ENCODE data around the gene RTL10. TPM values are rescaled to one million over a fixed set of nuclear protein-coding genes. Genes with fewer than 3 reads are reported as not detected.

Gene RTL10
- total RNA-seq, 1 donor from 2014 or later, result 6.6 TPM

DNA sequence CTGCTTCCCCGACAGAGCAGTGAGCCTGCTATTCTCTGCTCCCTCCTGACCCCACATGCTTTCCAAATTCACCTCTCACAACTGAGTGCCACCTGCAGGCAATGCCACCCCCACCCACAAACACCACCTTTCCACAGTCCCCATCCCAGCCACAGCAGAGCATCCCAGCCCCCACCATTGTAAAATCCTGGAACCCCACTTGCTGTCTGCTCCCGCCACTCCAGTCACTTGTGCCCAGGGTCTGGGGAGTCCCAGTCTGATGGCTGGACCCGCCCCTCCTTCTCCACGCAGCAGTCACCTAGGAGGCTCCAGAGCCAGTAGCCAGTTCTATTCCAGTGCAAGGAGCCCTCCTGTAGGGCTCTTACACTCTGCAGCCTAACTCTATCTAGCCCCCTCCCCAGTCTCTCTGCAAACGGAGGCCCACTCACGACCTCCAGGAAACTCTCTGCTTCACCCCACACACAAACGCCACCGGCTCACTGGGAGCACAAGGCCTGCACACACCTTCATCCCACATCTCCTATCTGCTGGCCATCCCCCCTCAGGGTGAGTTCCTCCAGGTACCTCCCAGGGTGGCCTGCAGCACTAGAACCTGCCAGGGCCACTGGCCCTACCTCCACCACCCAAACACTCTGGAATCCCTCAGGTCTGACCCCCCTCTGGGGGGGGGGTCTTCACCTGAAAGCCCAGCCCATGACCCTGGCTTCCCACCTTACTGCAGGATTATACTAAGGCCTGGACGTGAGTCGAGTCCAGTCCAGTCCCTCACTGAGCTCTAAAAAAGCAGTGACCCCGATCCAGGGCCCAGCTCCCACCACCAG is 1.4 kb downstream of the RTL10 start:
- no peak for DNase-seq
- H3K36me3 ChIP-seq, result peaks cover 30% of the 10 kb centered on the region

DNA sequence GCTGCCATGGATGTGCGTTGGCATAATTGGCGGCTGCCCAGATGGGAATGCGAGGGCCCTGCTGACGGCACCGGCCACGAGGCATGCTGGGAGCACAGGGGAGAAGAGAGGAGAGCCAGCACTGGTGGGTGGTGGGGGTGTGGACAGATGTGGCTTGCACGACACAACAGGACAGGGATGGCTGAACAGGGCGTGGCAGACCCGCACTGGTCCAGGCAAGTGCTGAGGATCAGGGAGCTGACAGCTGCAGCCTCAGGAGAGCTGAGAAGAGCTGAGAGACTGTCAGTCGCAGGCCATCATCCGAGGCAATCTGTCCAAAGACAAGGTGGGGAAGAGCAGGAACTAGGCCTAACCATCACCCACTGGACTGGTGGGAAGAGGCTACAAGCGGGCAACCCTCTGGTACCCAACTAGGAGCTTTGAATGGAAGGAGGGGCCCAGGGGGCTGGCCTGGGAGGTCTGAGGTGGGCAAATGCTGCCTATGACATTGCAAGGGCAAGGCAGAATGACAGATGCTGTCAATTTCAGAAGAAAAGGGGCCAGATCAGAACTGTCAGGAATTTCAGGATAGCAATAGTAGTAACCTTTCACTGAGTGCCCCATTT is 2.4 kb downstream of the RTL10 start:
- TF ChIP-seq, protein P1, sequence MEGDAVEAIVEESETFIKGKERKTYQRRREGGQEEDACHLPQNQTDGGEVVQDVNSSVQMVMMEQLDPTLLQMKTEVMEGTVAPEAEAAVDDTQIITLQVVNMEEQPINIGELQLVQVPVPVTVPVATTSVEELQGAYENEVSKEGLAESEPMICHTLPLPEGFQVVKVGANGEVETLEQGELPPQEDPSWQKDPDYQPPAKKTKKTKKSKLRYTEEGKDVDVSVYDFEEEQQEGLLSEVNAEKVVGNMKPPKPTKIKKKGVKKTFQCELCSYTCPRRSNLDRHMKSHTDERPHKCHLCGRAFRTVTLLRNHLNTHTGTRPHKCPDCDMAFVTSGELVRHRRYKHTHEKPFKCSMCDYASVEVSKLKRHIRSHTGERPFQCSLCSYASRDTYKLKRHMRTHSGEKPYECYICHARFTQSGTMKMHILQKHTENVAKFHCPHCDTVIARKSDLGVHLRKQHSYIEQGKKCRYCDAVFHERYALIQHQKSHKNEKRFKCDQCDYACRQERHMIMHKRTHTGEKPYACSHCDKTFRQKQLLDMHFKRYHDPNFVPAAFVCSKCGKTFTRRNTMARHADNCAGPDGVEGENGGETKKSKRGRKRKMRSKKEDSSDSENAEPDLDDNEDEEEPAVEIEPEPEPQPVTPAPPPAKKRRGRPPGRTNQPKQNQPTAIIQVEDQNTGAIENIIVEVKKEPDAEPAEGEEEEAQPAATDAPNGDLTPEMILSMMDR (IDR thresholded peaks at IDR 0.05; ENCODE audit: borderline replicate concordance), result no peak
- peaks cover 37% of the 10 kb centered on the region for H3K4me1 ChIP-seq
- no peak for DNase-seq
- H3K36me3 ChIP-seq, result peaks cover 30% of the 10 kb centered on the region
- H3K4me3 ChIP-seq, result no peak overlapping the region
- H3K9me3 ChIP-seq (replicated peaks), result peaks cover under 1% of the 10 kb centered on the region
- no peaks in the 10 kb centered on the region for H3K27me3 ChIP-seq (ENCODE audit: low read depth)
- intact Hi-C loops (cut with micrococcal nuclease), result no loop called here
- H3K27ac ChIP-seq (replicated peaks), result no peak overlapping the region

More for the DNA sequence above, 1.4 kb downstream of the RTL10 start:
- H3K4me1 ChIP-seq, result peaks cover 37% of the 10 kb centered on the region
- TF ChIP-seq, protein P1 (IDR thresholded peaks at IDR 0.05; ENCODE audit: borderline replicate concordance), result no peak
- no peak overlapping the region for H3K27ac ChIP-seq (replicated peaks)
- no peaks in the 10 kb centered on the region for H3K9me3 ChIP-seq (replicated peaks)
- H3K4me3 ChIP-seq, result peak overlapping the region; percentile 87
- intact Hi-C loops (cut with micrococcal nuclease), result no loop called here
- H3K27me3 ChIP-seq (ENCODE audit: low read depth), result no peaks in the 10 kb centered on the region

- Histone ChIP-seq H3K36me3 (peaks cover 30% of the 10 kb centered on the region), H3K27ac (replicated peaks) (no peak overlapping the region), H3K4me3 (no peak overlapping the region), H3K27me3 (ENCODE audit: low read depth) (no peaks in the 10 kb centered on the region), H3K4me1 (peaks cover 37% of the 10 kb centered on the region), H3K9me3 (replicated peaks) (peaks cover 5% of the 10 kb centered on the region)
- intact Hi-C loops (cut with micrococcal nuclease), result no loop called here
- DNase-seq, result no peak
- TF ChIP-seq, protein P1 (IDR thresholded peaks at IDR 0.05; ENCODE audit: borderline replicate concordance), result no peak
Observed at GRCh38 chr22:19851291-19852176, 3.1 kb downstream of the RTL10 start.

DNA sequence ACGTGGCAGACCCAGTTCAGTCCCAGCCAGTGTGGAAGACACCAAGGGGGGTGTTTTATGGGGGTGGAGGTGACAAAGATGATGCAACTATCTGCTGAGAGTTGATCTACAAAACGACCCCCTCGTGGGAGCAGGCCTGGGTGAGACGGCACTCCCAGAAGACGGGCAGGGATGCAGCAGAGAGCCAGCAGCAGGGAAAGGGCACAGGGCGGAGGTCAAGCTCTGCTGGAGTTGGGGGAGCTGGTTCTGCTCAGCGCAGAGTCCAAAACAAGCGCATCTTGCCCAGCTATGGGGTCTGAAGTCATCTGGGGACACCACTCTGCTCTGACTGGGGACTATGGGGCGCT is 3.9 kb downstream of the RTL10 start:
- H3K27ac ChIP-seq (replicated peaks), result no peak overlapping the region
- no peaks in the 10 kb centered on the region for H3K27me3 ChIP-seq (ENCODE audit: low read depth)
- no peak for DNase-seq
- H3K9me3 ChIP-seq (replicated peaks), result peaks cover 5% of the 10 kb centered on the region
- H3K4me1 ChIP-seq, result peaks cover 29% of the 10 kb centered on the region
- no peak overlapping the region for H3K4me3 ChIP-seq
- H3K36me3 ChIP-seq, result peaks cover 30% of the 10 kb centered on the region
- TF ChIP-seq, protein P1 (IDR thresholded peaks at IDR 0.05; ENCODE audit: borderline replicate concordance), result no peak
- intact Hi-C loops (cut with micrococcal nuclease), result no loop called here
